ENCODE measurements around the gene OTUB2.
A peak's percentile ranks its signal among the peaks of the same experiment; 100 is the strongest.

Gene OTUB2

GRCh38 chr14:94021001-94021400, 5.1 kb upstream of the OTUB2 start:
- no peak for DNase-seq (ENCODE audit: low read depth in 3 of 3)

GRCh38 chr14:94021416-94022157, 4.6 kb upstream of the OTUB2 start:
- no peak for DNase-seq (ENCODE audit: low read depth in 3 of 3)

GRCh38 chr14:94022532-94023411, 3.4 kb upstream of the OTUB2 start:
- no peak for DNase-seq (ENCODE audit: low read depth in 3 of 3)

GRCh38 chr14:94024549-94024948, 1.6 kb upstream of the OTUB2 start:
- DNase-seq (ENCODE audit: low read depth in 3 of 3), result no peak

DNA sequence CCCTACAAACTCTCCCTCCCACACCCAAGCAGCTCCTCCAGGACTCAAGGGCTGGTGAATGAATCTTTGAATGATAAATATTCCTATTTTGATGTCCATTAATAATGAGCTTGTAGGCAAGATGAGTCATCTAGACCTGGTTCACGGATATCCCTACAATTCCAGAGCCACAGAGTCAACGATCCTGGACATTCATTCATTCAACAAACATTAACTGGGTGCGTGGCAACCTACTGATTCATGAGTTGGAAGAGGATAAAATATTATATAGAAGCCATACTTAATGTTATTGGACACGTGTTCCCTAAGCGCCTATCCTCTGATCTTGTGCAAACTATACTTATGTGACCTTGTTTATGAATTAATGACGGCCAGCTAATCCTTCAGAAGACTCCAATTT, 420 bp upstream of the OTUB2 start:
- no peak for DNase-seq (ENCODE audit: low read depth in 3 of 3)

- no peak for DNase-seq (ENCODE audit: low read depth in 3 of 3)
Measured at GRCh38 chr14:94026889-94027469, 839 bp downstream of the OTUB2 start.

DNA sequence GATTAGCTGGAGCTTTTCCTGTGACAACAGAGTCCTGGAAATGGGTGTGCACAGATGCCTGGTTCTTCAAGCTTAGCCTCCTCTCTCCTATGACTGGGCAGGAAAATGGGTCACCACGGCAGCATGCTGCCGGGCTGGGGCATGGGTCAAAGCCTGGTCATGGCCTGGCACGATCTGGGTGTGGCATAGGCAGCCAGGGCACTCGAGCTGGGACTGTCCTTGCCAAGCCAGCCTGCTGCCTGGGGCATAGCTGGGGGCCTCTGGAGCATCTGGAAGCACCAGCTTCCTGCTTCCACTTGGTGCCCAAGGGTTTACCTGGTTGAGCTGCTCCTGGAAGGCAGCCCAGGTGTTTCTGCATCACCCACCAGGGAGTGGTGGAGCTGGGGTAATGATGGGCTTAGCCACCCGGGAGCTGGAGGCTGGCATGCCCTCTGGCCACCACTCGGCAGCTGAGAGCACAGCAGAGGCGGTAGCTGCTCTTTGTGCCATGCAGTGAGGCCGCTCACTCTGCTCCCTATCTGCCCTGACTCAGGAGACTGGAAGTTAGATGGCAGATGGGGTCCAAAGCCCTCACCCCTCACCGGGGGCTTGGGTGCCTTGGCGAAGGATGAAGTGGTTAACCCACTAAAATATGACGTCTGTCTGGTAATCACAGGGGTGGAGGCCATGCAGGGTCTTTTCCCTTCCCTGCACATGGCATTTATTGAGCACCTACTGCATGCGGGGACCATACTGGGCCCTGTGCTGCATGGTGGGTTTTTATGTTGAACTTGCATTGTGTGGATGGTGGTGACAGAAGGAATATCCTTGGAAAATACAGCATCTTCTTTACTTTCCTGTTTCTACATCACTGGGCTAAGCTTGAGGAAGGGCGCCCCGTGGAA, 1.7 kb downstream of the OTUB2 start:
- no peak for DNase-seq (ENCODE audit: low read depth in 3 of 3)

DNA sequence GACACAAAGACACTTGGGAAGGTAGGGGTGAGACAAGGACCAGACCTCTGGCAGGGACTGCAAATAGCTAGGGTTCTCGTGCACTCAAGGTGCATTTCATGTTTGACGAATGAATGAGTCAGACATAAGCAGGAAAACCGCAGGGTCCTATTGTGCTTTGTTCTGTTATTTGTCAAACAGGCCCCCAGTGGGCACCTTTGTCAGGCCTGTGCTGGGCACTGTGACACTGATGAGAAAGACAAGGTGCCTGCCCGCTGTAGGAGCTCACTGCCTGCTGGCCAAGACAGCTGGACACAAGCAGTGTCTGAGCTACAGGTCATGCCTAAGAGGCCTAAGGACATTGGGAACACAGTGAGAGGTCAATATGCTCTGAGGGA, 2.3 kb downstream of the OTUB2 start:
- no peak for DNase-seq (ENCODE audit: low read depth in 3 of 3)

DNA sequence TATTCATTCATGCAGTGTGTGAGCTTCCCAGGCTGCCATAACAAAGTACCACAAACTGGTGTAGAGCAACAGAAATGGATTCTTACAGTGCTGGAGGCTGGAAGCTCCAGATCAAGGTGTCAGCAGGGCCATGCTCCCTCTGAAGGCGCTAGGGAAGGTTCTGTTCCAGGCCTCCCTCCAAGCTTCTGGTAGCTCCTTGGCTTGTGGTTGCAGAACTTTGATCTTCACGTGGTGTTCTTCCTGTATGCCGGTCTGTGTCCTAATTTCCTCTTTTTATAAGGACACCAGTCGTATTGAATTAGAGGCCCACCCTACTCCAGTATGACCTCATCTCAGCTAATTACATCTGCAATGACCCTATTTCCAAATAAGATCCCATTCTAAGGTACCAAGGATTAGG, 3.1 kb downstream of the OTUB2 start:
- DNase-seq (ENCODE audit: low read depth in 3 of 3), result no peak

GRCh38 chr14:94029671-94030203, 3.6 kb downstream of the OTUB2 start:
- no peak for DNase-seq (ENCODE audit: low read depth in 3 of 3)

GRCh38 chr14:94030571-94030970, 4.4 kb downstream of the OTUB2 start:
- DNase-seq (ENCODE audit: low read depth in 3 of 3), result no peak

- no peak for DNase-seq (ENCODE audit: low read depth in 3 of 3)
Measured at GRCh38 chr14:94031161-94031882, 5.2 kb downstream of the OTUB2 start.

- no peak for DNase-seq (ENCODE audit: low read depth in 3 of 3)
Measured at GRCh38 chr14:94031883-94032279, 5.7 kb downstream of the OTUB2 start.

GRCh38 chr14:94034886-94035285, 8.7 kb downstream of the OTUB2 start:
- no peak for DNase-seq (ENCODE audit: low read depth in 3 of 3)

GRCh38 chr14:94036313-94037167, 10.4 kb downstream of the OTUB2 start:
- peak; percentile 55 to 57 (median 57) for DNase-seq (ENCODE audit: low read depth in 3 of 3)

DNA sequence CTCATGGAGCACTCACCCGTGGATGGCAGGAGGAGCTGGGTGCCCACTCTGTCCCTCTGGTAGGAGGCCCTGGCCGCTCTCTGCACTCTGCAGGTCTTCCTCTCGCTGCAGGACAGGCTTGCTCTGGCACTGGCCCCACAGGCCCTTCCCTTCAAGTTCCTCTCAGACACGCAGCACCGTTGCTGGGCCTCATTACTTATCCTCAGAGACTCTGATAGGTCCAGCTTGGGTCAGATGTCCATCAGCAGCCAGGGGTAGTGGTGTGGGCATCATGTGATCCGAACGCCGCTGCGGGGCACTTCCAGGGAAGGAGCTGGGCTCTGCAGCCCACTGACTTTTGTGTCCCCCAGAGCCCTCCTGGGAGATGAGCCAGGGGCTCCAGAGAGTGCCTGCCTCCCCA, 11.8 kb downstream of the OTUB2 start:
- DNase-seq (ENCODE audit: low read depth in 3 of 3), result no peak

DNA sequence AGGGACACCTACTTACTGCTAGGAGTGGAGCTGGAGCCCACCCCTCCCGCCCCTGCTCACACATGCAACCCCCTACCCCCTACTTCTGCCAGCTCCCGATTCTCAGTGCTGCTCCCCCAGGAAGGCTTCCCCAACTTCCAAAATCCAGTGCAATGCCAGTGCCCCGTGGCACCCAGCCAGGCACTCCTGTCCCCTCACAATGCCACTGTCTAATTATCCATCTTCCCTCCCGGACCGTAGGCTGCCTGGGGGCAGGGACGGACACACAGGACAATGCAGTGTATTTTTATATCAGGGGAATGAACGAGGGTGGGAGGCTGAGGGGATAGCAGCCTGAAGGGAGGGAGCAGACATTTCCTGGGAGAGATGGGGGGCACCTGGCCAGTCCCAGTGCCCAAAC, 12.4 kb downstream of the OTUB2 start:
- no peak for DNase-seq (ENCODE audit: low read depth in 3 of 3)

DNA sequence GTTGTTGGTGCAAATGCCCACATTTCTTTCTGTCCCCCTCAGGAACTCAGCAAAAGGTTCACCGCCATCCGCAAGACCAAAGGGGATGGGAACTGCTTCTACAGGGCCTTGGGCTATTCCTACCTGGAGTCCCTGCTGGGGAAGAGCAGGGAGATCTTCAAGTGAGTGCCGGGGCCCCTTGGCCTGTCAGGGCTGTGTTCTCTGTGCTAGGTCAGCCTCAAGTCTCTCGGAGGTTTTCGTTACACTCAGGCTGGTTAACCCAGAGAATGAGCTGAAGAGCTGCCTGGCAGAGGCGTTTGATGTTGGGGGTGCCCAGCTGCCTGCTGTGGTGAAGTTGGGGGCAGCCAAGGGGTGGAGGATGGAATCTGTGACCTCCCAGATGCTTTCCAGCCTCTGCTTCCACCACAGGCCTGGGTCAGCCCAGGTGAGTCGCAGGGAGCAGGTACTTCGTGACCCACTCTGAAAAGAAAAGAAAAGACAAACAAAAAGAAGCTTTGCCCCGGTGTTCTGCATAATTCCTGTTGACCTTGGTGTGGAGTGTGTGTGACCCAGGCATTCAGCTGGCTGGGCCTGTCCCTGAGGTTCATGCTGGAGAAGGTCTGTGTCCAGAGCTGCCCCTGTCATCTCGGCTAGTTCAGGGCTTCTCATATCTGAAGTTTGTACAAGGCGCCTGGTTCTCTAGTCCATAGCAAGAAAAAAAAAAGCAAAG, 12.9 kb downstream of the OTUB2 start:
- DNase-seq (ENCODE audit: low read depth in 3 of 3), result no peak

GRCh38 chr14:94040247-94040646, 14.1 kb downstream of the OTUB2 start:
- no peak for DNase-seq (ENCODE audit: low read depth in 3 of 3)
